ENCODE results near the gene ZNF318. TPM values are rescaled to one million over a fixed set of nuclear protein-coding genes. Genes with fewer than 3 reads are reported as not detected.

ZNF318 gene
- total RNA-seq, 1 experiment from 2014 or later = 15.8 TPM

DNA sequence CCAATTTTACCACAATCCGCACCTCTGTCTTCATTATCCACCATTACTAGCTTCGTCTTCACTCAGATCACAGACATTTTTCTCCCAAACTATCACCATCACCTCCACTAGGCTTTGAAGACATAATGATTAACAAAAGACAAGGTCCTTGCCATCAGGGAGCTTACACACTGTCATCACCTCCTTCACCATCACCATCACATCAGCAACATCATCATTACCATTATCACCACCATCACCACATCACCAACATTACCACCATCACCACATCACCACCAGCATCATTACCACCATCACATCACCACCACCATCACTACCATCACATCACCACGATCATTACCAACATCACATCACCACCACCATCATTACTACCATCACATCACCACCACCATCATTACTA, 75.7 kb downstream of the ZNF318 start:
- Mint-ChIP-seq H3K36me3 (ENCODE audit: insufficient read depth, unreplicated experiment) (no peaks in the 10 kb centered on the region), H3K4me1 (ENCODE audit: low read depth, unreplicated experiment) (no peaks in the 10 kb centered on the region), H3K9me3 (ENCODE audit: low read depth, unreplicated experiment) (no peaks in the 10 kb centered on the region), H3K27me3 (ENCODE audit: unreplicated experiment) (peaks cover 2% of the 10 kb centered on the region), H3K4me3 (ENCODE audit: low read depth, unreplicated experiment) (no peak overlapping the region), H3K27ac (ENCODE audit: unreplicated experiment) (no peak overlapping the region)
- no peak for DNase-seq
- intact Hi-C loops (cut with micrococcal nuclease; ENCODE audit: unreplicated experiment) = no loop called here
- no TSS peak for BruUV-seq (replicated peaks)
- CTCF ChIA-PET = no interaction called here
- TF ChIP-seq, protein P1, sequence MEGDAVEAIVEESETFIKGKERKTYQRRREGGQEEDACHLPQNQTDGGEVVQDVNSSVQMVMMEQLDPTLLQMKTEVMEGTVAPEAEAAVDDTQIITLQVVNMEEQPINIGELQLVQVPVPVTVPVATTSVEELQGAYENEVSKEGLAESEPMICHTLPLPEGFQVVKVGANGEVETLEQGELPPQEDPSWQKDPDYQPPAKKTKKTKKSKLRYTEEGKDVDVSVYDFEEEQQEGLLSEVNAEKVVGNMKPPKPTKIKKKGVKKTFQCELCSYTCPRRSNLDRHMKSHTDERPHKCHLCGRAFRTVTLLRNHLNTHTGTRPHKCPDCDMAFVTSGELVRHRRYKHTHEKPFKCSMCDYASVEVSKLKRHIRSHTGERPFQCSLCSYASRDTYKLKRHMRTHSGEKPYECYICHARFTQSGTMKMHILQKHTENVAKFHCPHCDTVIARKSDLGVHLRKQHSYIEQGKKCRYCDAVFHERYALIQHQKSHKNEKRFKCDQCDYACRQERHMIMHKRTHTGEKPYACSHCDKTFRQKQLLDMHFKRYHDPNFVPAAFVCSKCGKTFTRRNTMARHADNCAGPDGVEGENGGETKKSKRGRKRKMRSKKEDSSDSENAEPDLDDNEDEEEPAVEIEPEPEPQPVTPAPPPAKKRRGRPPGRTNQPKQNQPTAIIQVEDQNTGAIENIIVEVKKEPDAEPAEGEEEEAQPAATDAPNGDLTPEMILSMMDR (IDR thresholded peaks at IDR 0.05; ENCODE audit: unreplicated experiment) = no peak

DNA sequence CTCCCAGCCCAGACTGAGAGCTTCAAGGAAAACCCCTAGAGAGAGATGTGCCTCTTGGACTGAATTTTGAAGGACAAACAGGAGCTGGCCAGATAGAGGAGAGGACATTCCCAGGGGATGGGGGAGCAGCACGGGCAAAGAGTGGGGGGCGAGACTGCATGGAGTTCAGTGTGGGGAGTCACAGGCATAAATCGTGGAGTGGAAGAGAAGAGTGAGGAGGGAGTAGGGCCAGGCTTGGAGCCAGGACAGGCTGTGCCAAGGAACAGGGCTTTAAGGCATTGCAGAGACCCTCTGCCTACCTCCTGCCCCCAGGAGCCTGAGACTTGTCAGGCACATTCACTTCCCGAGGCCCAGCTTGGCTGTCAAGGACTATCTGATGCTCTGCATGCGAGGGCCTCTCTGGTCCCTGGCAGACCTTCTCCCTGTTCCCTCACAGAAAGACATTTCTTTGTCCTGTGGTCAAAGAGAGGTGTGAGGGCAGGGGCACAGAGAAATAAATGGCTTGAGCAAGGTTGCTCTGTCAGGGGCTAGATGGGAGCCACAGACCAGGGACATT, 76.6 kb downstream of the ZNF318 start:
- BruUV-seq (replicated peaks) = no TSS peak
- H3K4me1 Mint-ChIP-seq (ENCODE audit: low read depth, unreplicated experiment) = no peaks in the 10 kb centered on the region

DNA sequence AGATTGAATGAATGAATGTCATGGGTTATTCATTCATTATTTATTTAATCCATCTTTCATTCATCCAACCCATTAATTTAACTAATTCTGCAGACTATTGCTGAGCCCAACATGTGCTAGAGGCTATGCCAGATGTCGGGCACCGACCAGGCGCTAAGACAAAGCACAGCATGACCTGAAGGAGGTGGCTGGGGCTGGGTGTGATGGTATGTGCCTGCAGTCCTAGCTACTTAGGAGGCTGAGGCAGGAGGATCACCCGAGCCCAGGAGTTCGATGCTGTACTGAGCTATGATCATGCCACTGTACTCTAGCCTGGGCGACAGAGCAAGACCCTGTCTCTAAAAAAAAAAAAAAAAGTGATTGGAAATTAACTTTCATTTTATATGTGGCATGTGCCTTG, 77.1 kb downstream of the ZNF318 start:
- TF ChIP-seq, protein P1 (IDR thresholded peaks at IDR 0.05; ENCODE audit: unreplicated experiment) = no peak
- Mint-ChIP-seq H3K36me3 (ENCODE audit: insufficient read depth, unreplicated experiment) (no peaks in the 10 kb centered on the region), H3K27ac (ENCODE audit: unreplicated experiment) (no peak overlapping the region), H3K9me3 (ENCODE audit: low read depth, unreplicated experiment) (no peaks in the 10 kb centered on the region), H3K4me1 (ENCODE audit: low read depth, unreplicated experiment) (no peaks in the 10 kb centered on the region), H3K4me3 (ENCODE audit: low read depth, unreplicated experiment) (no peak overlapping the region), H3K27me3 (ENCODE audit: unreplicated experiment) (no peaks in the 10 kb centered on the region)
- CTCF ChIA-PET = interaction anchor here (0.7 kb wide), 3 partner anchors 59 to 1826 kb away, joined by 4 to 5 read pairs (median 4); no protein-coding TSS in a partner anchor
- intact Hi-C loops (cut with micrococcal nuclease; ENCODE audit: unreplicated experiment) = no loop called here
- BruUV-seq (replicated peaks) = no TSS peak
- DNase-seq = no peak

More for the DNA sequence above, 76.6 kb downstream of the ZNF318 start:
- Mint-ChIP-seq H3K27ac (ENCODE audit: unreplicated experiment) (no peak overlapping the region), H3K4me3 (ENCODE audit: low read depth, unreplicated experiment) (no peak overlapping the region), H3K9me3 (ENCODE audit: low read depth, unreplicated experiment) (no peaks in the 10 kb centered on the region), H3K36me3 (ENCODE audit: insufficient read depth, unreplicated experiment) (no peaks in the 10 kb centered on the region), H3K27me3 (ENCODE audit: unreplicated experiment) (no peaks in the 10 kb centered on the region)
- no peak for DNase-seq
- intact Hi-C loops (cut with micrococcal nuclease; ENCODE audit: unreplicated experiment) = no loop called here
- TF ChIP-seq, protein P1 (IDR thresholded peaks at IDR 0.05; ENCODE audit: unreplicated experiment) = no peak
- CTCF ChIA-PET = interaction anchor here (0.7 kb wide), 3 partner anchors 59 to 1825 kb away, joined by 4 to 5 read pairs (median 4); no protein-coding TSS in a partner anchor

DNA sequence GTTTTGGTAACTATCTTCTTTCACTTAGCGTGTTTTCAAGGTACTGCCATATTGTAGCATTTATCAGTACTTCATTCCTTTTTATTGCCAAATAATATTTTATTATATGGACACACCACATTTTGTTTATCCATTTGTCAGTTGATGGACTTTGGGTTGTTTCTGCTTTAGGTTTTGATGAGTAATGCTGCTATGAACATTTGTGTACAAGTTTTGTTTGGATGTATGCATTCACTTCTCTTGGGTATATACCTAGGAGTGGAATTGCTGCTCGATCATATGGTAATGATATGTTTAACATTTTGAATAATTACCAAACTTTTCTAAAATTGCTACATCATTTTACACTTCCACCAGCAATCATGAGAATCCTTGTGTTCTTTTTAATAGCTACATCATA, 77.7 kb downstream of the ZNF318 start:
- H3K27me3 Mint-ChIP-seq (ENCODE audit: unreplicated experiment) = no peaks in the 10 kb centered on the region
- no TSS peak for BruUV-seq (replicated peaks)
- TF ChIP-seq, protein P1 (IDR thresholded peaks at IDR 0.05; ENCODE audit: unreplicated experiment) = no peak
- CTCF ChIA-PET = no interaction called here
- H3K36me3 Mint-ChIP-seq (ENCODE audit: insufficient read depth, unreplicated experiment) = no peaks in the 10 kb centered on the region
- no peak for DNase-seq
- no peak overlapping the region for H3K4me3 Mint-ChIP-seq (ENCODE audit: low read depth, unreplicated experiment)
- no peak overlapping the region for H3K27ac Mint-ChIP-seq (ENCODE audit: unreplicated experiment)
- H3K4me1 Mint-ChIP-seq (ENCODE audit: low read depth, unreplicated experiment) = no peaks in the 10 kb centered on the region
- intact Hi-C loops (cut with micrococcal nuclease; ENCODE audit: unreplicated experiment) = no loop called here
- H3K9me3 Mint-ChIP-seq (ENCODE audit: low read depth, unreplicated experiment) = no peaks in the 10 kb centered on the region
